Right lobe of liver (tissue), 6 donors: ENCODE data around the gene IL17RA. TPM values are rescaled to one million over a fixed set of nuclear protein-coding genes. Genes with fewer than 3 reads are reported as not detected.
A peak's percentile ranks its signal among the peaks of the same experiment; 100 is the strongest.

ENCODE experiments used
- ATAC-seq, 4 donors: fragments of 200-7000 bp; cut with Tn5 transposase; one replicate each; pipeline ENCODE4 v1.9.1; 2020; ENCODE audit warnings: mild to moderate bottlenecking in 4 of 4, moderate library complexity in 4 of 4
- DNase-seq, 3 donors: peaks; one replicate each; pipeline ENCODE4 v3.0.0-alpha.2; 2020
- H3K27ac ChIP-seq, 3 donors: fragments of 200-600 bp; one replicate each; pipeline ENCODE4 v1.8.0; 2022
- H3K27me3 ChIP-seq, 2 donors: fragments of 200-600 bp; one replicate each; pipeline ENCODE4 v1.8.0; 2022
- H3K36me3 ChIP-seq, 4 donors: fragments of 200-600 bp; sonication (generic) in 1 of 4; one replicate each; pipeline versions ENCODE4 v1.5.1 to v1.8.0; 2017 to 2022; ENCODE audit warnings: control low read depth in 1 of 4
- H3K4me1 ChIP-seq, 4 donors: fragments of 200-600 bp; sonication (generic) in 1 of 4; one replicate each; pipeline versions ENCODE4 v1.5.1 to v1.8.0; 2017 to 2022; ENCODE audit warnings: control low read depth in 1 of 4
- H3K4me3 ChIP-seq, 3 donors: fragments of 200-600 bp; one replicate each; pipeline ENCODE4 v1.8.0; 2022
- H3K9me3 ChIP-seq, 4 donors: fragments of 200-600 bp; sonication (generic) in 1 of 4; one replicate each; pipeline versions ENCODE4 v1.5.1 to v1.8.0; 2017 to 2022; ENCODE audit warnings: control low read depth in 1 of 4
- CTCF ChIP-seq, 4 donors: fragments of 200-600 bp in 3 of 4; fragments of 450-650 bp in 1 of 4; IDR thresholded peaks; one replicate each; pipeline versions ENCODE4 v1.5.1 to v1.8.0; 2016 to 2022; ENCODE audit warnings: antibody characterized with exemption in 4 of 4, mild to moderate bottlenecking in 2 of 4
- POLR2A ChIP-seq: fragments of 450-650 bp; IDR thresholded peaks from one replicate; pipeline ENCODE4 v1.6.1; 2017; ENCODE audit warnings: antibody characterized with exemption, mild to moderate bottlenecking
- WGBS: methylation state at CpG from one replicate; pipeline ENCODE4 v1.1.6; 2018; ENCODE audit warnings: low coverage, low lambda C conversion rate; ENCODE audit not compliant: insufficient coverage; ENCODE audit errors: missing lambda C conversion rate; 5-methylcytosine and 5-hydroxymethylcytosine counted together
- intact Hi-C, 2 donors: fragments of 100-400 bp; cut with DNase I; formaldehyde crosslinking; loops; one replicate each; pipeline versions ENCODE4 v1.11.2 to v1.14.1; 2022
- total RNA-seq, 6 experiments: library from RNA; depleted of rRNA in 2 of 6; stranded (reverse); fragments of >200 nt in 2 of 6; fragmentation: NEBNext Ultra II Directional in 3 of 6; extraction: Animal tissue kit (Norgen Biotek cat#: 25700) in 3 of 6; gene quantifications; one replicate each; pipeline versions ENCODE4 v1.1.0 to v1.2.4, GENCODE V29; 2016 to 2023
- donor health status: DM: no; HTN: yes; CAD: no.
- donor health status: DM: no; HTN: no; CAD: no.
- donor health status: DM: no; HTN: no; CAD: no.
- donor health status: DM: no; HTN: yes; CAD: no.
- donor health status: DM: no; HTN: yes; CAD: no.

IL17RA gene
- total RNA-seq, 6 experiments from 2014 or later: 7.1 to 13.6 (median 9.6) TPM

GRCh38 chr22:17093081-17093480, 8.3 kb downstream of the IL17RA start:
- H3K27ac ChIP-seq: no peak overlapping the region
- WGBS: 34% methylated on average over 3 of the region's 3 CpGs
- no peak overlapping the region for H3K4me3 ChIP-seq
- no peak for TF ChIP-seq CTCF (IDR thresholded peaks at IDR 0.05)
- TF ChIP-seq POLR2A: no peak
- no peaks in the 10 kb centered on the region for H3K27me3 ChIP-seq
- no peaks in the 10 kb centered on the region for H3K9me3 ChIP-seq
- intact Hi-C loops: no loop called here
- peaks cover 0 to 18% (median 5%) of the 10 kb centered on the region in 4 donors for H3K4me1 ChIP-seq
- peaks cover 0 to 11% (median 1%) of the 10 kb centered on the region in 4 donors for H3K36me3 ChIP-seq
- ATAC-seq (peak; percentile 39 to 67 (median 62)), DNase-seq (no peak)

- DNase-seq (no peak), ATAC-seq (no peak)
- WGBS: 77% methylated on average over 3 of the region's 6 CpGs
- no peaks in the 10 kb centered on the region for H3K9me3 ChIP-seq
- peaks cover 0 to 18% (median 5%) of the 10 kb centered on the region in 4 donors for H3K4me1 ChIP-seq
- no peak overlapping the region for H3K4me3 ChIP-seq
- intact Hi-C loops: no loop called here
- peaks cover 0 to 35% (median 12%) of the 10 kb centered on the region in 4 donors for H3K36me3 ChIP-seq
- H3K27me3 ChIP-seq: no peaks in the 10 kb centered on the region
- TF ChIP-seq POLR2A (no peak), CTCF (IDR thresholded peaks at IDR 0.05) (peak in 2 of 4 donors; percentile 17 to 29)
- H3K27ac ChIP-seq: no peak overlapping the region
These were observed 10.7 kb downstream of the IL17RA start for GRCh38 chr22:17095538-17095937.

GRCh38 chr22:17096071-17096470, 11.3 kb downstream of the IL17RA start:
- Histone ChIP-seq H3K4me1 (peaks cover 0 to 18% (median 5%) of the 10 kb centered on the region in 4 donors), H3K27ac (no peak overlapping the region), H3K9me3 (no peaks in the 10 kb centered on the region), H3K4me3 (no peak overlapping the region), H3K27me3 (no peaks in the 10 kb centered on the region), H3K36me3 (peaks cover 0 to 40% (median 15%) of the 10 kb centered on the region in 4 donors)
- DNase-seq (peak in 1 of 3 donors; percentile 27), ATAC-seq (no peak)
- intact Hi-C loops: no loop called here
- TF ChIP-seq CTCF (IDR thresholded peaks at IDR 0.05): no peak
- no peak for TF ChIP-seq POLR2A
- 93% methylated on average over 5 of the region's 7 CpGs for WGBS

GRCh38 chr22:17097062-17097461, 12.3 kb downstream of the IL17RA start:
- intact Hi-C loops: no loop called here
- Histone ChIP-seq H3K27me3 (no peaks in the 10 kb centered on the region), H3K4me3 (no peak overlapping the region), H3K36me3 (peaks cover 0 to 50% (median 19%) of the 10 kb centered on the region in 4 donors), H3K27ac (no peak overlapping the region), H3K9me3 (no peaks in the 10 kb centered on the region), H3K4me1 (peaks cover 0 to 18% (median 5%) of the 10 kb centered on the region in 4 donors)
- TF ChIP-seq POLR2A (no peak), CTCF (IDR thresholded peaks at IDR 0.05) (no peak)
- DNase-seq (peak in 1 of 3 donors; percentile 42), ATAC-seq (no peak)
- 84% methylated on average over 6 of the region's 6 CpGs for WGBS
